IPS-NIHi7 (cell line): ENCODE data around the gene NR5A1.

Experiments used
- DNase-seq: peaks from one replicate; pipeline ENCODE4 v3.0.0; 2012; ENCODE audit warnings: mixed read lengths; ENCODE audit errors: extremely low spot score

NR5A1 gene

DNA sequence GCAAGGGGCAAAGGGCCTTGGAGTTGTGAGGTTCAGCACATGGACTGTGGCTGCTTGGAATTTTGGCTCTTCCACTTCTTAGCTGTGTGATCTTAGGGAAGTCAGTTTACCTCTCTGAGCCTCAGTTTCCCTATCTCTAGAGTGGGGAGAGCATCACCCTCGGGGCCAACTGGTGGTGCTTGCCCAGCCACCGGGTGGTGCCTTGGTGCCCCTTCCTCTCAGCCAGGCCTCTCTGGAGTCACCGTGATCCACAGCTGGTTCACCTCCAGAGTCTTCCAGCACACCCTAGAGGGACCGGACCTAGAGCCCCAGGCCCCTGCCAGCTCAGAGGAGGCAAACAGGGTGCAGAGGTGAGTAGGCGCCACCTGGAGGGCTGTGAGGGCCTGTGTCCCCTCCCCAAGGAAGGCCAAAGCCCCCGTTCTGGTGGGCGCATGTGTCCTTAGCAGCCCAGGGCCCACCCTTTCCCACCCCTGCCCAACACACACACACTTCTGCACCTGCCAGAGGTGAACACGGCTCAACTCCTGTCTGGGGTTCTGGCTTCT lies 49.2 kb downstream of the NR5A1 start:
- DNase-seq = no peak

DNA sequence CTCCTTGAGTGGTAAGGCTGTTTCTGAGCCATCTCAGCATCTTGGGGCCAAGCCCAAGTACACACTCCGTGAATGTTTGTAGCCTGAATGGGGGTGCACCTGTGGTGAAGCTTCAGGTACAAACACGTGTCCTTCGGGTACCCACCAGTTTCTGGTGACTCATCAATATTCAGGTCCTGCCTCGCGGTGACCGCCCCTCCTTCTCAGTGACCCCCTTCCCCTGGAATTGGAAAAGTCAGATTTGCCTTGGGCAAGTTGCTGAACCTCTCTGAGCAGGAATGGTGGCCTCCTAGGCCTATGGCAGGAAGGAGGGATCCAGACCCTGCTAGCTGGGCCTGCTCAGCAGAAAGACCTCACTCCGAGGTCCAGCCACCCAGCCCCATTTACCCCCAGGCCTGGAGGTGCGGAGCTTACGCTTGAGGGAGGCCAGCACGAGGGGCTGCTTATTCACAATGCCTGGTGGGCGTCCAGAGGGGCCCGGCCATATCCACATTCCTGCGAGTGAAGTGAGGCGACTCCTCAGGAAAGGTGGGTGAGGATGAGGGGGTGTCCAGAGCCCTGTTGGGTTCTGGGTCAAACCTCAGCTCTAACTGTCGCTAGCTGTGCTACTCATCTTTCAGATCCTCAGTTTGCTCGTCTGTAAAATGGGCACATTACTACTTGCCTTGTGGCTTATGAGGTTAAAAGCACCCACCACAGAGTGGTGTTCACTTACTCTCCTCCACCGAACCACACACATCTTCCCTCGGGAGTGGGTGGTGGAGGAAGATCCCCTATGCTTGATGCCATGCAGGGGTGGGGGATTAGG lies 49.9 kb downstream of the NR5A1 start:
- no peak for DNase-seq

DNA sequence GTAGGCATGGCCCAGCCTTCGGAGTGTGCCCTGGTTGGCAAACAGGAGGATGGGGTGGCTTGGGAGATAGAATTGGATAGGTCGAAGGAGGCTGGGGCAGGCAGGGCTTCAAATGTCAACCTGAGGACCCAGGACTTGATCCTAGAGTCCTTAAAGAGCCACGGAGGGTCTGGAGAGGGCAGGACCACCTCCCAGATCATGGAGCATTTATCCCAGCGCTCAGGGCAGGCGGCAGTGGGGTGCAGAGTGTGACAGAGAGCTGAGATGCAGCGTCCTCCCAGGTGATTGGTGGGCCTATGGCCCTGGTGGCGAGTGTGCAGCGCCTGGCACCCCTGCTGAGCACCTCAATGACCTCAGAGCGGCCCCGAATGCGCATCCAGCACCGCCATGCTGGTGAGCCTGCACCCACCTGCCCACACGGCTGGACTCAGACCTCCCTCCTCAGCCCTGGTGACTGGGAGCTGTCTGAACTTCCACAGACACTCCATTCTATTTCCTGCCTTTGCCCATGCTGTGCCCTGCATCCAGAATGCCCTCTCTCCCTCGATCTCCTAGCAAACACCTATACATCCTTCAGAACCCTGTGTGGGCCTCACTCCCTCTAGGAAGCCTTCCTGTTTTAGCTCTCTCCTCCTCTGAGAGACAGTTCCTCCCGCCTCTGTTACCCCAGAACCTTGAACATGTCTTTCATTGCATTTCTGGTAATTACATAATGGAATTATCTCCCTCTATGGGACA lies 50.7 kb downstream of the NR5A1 start:
- no peak for DNase-seq

- DNase-seq = no peak
These were observed 51.4 kb downstream of the NR5A1 start for GRCh38 chr9:124455820-124456219.

GRCh38 chr9:124454791-124455443 lies 52.3 kb downstream of the NR5A1 start:
- no peak for DNase-seq

DNA sequence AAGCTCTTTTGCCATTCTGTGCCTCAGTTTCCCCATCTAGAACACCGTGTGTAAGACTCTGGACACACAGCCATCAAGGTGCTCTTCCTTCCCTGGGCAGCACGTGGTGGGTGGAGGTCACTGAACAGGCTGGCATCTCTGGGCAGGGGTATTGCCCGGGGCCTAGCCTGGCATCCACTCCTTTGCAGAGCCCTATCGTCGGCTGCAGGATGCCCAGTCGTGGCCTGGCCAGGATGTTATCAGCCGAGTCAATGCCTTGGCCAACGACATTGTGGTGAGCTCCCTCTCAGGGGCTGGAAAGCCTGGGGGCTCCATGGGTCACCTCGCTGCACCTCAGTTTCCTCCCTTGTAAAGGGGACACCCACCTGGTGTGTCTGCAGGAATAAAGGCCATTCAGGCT lies 52.9 kb downstream of the NR5A1 start:
- DNase-seq = no peak

DNA sequence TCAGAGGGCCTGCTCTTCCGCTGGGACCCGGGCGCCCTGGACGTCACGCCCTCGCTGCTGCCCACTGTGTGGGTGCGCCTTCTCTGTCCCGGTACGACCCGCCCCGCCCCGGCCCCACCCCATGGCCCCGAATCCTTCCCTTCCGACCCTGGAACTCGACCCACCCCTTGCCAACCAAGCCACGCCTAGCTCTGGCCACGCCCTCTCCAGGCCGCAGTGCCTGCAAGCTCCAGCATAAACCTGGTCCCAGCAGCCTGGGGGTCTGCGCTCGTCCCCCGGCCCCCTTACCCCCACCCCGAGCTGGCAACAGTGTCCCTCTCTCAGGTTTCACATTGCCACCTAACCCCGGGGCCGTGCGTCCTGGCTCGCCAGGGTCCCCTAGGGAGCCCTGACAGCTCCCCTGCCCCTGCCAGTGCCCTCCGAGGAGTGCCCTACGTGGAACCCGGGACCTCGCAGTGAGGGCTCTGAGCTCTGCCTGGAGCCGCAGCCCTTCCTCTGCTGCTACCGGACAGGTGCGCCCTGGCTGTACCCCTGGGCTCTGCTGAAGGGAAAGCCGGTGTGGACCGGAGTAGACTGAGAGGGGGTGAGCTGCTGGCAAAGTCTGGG lies 53.5 kb downstream of the NR5A1 start:
- DNase-seq = peak; percentile 83

GRCh38 chr9:124452841-124453585 lies 54.2 kb downstream of the NR5A1 start:
- no peak for DNase-seq

- no peak for DNase-seq
These were observed 54.9 kb downstream of the NR5A1 start for GRCh38 chr9:124452326-124452725.

DNA sequence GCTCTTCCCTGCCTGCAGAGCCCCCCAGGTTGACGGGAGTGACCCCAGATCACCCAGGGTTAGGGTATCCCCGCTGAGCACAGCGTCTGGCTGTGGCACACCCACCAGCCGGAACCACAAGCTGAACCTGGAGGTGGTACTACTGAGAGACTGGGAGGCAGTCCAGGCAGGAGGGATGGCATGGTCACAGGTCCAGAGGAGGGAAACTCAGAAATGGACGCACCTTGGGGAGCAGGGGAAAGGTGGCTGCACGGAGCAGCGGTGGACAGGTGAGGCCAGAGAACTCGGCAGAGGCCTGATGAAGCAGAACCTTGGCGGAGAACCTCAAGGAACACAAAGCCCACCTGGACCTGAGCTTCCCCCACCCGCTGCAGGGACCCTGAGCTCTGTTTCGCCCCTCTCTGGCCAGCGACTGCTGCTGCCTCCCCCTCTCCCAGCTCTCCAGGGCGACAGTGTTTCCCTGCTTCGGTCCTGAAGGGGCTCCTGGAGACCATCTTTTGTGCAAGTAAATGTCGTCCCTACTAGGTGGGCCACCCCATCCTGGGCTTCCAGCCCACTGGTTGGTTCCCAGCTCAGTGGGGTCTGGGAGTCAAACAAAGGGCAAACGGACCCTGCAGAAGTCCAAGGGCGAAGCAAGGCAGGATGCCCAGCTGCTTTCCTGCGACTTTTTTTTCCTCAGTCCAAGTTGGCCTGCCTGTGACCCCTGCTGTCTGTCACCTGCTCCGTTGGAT lies 56.1 kb downstream of the NR5A1 start:
- no peak for DNase-seq

DNA sequence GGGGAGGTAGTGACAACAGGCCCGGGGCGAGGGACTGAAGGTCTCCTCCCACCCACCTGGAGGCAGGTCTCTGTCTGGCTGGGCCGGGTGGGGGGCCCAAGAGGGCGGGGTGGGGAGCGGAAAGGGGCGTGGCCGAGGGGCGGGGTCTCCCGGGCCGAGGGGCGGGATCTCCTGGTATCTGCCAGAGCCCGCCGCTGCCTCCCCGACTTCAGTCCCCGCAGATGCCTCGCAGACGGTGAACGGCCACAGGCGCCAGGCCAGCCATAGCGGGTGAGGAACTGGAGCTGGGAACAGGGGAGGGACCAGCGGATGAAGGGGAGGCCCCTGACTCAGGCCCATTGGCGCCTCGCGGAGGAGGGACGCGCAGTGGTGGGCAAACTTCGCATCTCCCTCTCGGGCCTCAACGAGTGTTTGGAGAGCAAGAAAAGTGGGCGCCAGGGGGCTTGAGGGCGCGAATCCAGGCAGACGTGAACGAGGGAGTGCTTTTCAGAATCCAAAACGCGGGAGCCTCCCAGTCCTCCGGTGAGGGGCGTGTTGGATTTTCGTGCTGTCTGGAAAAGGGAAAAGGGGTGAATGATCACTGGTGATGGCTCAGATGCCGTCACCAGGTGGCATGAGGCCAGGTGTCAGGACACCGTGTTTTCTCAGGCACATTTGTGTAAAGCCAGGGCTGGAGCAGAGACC lies 56.8 kb downstream of the NR5A1 start, which contains the start of gene ADGRD2:
Gene ADGRD2 (plus strand): TSS at position 211 of the 684 bp plus-strand sequence. CDS start 1,216 bp downstream, outside the sequence.
- DNase-seq = peak; percentile 97

GRCh38 chr9:124449381-124450151 lies 57.6 kb downstream of the NR5A1 start:
- DNase-seq = no peak

GRCh38 chr9:124448019-124448418 lies 59.2 kb downstream of the NR5A1 start:
- DNase-seq = no peak

DNA sequence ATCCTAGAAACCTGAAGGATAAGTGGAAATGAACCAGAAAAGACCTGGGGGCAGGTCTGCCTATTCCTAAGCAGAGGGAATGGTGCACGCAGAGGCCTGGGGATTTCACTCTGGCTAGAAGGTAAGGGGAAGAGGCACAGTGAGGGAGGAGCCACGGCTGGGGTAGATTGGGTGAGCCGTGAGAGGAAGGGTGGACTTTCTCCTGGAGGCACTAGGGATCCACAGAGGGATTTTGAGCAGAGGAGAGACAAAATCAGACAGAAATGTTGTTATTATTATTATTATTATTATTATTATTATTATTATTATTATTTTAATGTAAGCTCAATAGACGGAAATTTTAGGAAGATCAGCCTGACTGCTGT lies 59.9 kb downstream of the NR5A1 start:
- DNase-seq = no peak

DNA sequence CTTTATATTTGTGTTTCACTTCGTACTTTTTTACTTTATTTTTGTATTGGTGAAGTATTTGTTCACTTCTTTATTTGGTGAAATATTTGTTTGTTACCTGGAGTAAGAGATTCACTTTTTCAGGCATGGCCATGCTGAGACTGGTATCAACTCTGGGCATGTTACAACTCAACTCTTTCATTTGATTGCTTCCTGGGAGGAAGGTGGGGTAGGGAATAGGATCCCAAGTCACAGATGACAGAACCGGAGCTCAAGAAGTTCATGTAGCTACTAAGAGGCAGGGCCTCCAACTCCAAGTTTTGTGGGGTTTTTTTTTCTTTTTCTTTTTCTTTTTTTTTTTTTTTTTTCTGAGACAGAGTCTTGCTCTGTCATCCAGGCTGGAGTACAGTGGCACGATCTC lies 63.0 kb downstream of the NR5A1 start:
- no peak for DNase-seq

DNA sequence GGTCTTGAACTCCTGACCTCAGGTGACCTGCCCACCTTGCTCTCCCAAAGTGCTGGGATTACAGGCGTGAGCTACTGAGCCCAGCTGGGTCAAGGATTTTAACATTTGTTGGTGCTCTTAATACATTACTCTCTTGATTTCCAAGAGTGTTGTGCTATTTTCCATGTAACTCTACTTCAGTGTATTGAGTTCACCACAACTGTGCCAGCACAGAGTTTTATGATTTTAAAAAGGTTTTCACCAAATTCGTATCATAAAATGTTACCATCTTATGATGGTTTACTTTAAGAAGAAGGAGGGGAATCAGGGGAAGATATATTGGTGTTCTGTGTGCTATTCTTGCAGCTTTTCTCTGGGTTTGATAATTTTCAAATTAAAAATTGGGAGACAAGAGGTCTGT lies 63.6 kb downstream of the NR5A1 start:
- DNase-seq = no peak

DNA sequence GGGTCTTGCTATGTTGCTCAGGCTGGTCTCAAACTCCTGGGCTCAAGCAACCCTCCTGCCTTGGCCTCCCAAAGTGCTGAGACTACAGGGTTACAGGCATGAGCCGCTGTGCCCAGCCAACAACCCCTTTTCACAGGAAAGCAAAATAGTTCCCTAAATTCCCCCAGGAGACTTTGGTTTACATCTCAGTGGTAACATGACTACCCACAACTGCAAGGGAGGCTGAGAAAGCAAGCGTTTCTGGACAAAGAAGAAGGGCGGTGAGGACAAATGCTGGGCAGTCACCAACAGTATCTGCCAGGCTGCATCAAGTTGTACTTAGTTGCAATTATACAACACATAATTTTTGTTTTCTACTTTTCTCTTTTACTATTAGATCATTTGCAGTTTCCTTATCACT lies 64.4 kb downstream of the NR5A1 start:
- DNase-seq = no peak

GRCh38 chr9:124442379-124442778 lies 64.8 kb downstream of the NR5A1 start:
- no peak for DNase-seq

DNA sequence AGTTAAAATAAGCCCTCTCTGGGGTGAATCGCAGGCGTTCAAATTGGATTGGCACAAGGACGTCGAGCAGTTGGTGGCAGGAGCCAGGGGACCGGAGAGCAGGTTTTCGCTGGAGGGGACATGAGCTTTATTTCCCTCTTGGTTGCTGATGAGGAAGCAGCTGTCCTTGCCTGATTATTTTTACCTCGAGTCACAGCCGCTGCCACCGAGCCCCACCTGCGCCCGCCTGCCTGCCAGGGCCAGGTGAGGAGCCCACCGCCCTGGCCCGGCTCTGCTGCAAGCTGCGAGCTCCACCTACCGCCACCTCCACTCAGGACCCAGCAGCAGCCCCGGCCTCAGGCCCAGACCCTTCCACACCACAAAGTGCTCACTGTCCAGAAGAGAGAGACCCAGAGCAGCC lies 65.9 kb downstream of the NR5A1 start:
- no peak for DNase-seq
